Omental fat pad (tissue), 4 donors: ENCODE results near the gene ITGB6. TPM values are rescaled to one million over a fixed set of nuclear protein-coding genes. Genes with fewer than 3 reads are reported as not detected.

ENCODE experiments used
- ATAC-seq: fragments of 150-250 bp; one replicate; pipeline ENCODE4 v1.9.1; 2016; ENCODE audit warnings: mild to moderate bottlenecking, moderate library complexity; ENCODE audit not compliant: low FRiP score
- DNase-seq: peaks from one replicate; pipeline ENCODE4 v3.0.0-alpha.2; 2019; ENCODE audit warnings: low spot score
- CTCF ChIP-seq, 3 donors: fragments of 450-650 bp; IDR thresholded peaks; one replicate each; pipeline ENCODE4 v1.5.1; 2016 to 2017; ENCODE audit warnings: antibody characterized with exemption in 3 of 3, mild to moderate bottlenecking in 3 of 3, moderate library complexity in 2 of 3
- total RNA-seq, 4 donors: library from RNA; depleted of rRNA; stranded (reverse); fragments of >200 nt; gene quantifications; one replicate each; pipeline ENCODE4 v1.1.0, GENCODE V29; 2016

ITGB6 gene
- total RNA-seq, 4 donors from 2014 or later, result not detected

DNA sequence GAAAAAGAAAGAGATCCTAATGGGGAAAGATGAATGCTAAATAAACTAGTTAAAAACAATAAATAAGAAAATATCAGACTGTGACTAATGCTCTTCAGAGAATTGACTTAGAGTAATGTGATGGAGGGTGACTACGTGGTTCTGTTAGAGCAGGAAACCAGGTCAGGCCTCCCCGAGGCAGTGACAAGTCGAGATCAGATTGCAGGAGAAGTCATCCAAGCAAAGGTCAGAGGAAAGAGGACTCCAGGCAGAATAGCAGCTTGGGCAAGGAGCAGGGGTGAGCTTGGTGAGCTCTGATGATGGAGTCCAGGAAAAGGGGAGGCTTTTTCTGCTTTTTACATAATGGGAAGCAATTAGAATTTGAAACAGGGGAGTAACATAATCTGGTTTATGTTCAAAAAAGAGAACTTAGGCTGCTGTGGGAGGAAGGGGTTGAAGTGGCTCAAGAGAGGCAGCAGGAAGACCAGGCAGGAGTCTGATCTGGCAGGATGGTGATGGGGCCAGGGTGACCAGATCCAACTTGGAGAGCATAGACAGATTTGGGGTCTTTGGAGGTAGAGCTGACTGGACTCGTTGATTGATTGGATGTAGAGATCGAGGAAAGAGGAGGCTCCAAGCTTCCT is 27.3 kb upstream of the ITGB6 start:
- DNase-seq, result no peak
- peak; percentile 39 for ATAC-seq
- no peak for TF ChIP-seq CTCF (IDR thresholded peaks at IDR 0.05)

GRCh38 chr2:160226367-160226766 is 26.3 kb upstream of the ITGB6 start:
- DNase-seq (no peak), ATAC-seq (no peak)
- no peak for TF ChIP-seq CTCF (IDR thresholded peaks at IDR 0.05)

DNA sequence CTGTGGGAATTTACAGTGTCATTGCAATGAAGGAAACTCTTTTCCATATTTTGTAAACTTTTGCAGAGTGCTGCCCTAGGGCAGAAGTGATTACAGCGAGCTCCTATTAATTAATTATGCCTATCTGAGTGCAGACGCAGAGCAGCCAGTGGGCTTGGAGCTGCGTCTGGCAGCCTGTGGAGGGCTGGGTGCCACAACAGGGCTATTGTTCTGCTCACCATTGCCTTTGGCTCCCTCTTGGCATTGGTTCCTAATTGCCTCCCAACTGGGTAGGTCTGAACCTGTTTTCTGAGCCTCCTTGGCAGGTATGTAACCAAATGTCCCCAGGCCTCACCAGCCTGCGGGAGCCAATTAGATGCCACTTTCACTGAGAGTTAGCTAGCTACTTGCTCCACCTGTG is 25.6 kb upstream of the ITGB6 start:
- no peak for ATAC-seq
- DNase-seq, result no peak
- TF ChIP-seq CTCF (IDR thresholded peaks at IDR 0.05), result no peak

- no peak for TF ChIP-seq CTCF (IDR thresholded peaks at IDR 0.05)
- DNase-seq (no peak), ATAC-seq (no peak)
These were observed 24.4 kb upstream of the ITGB6 start for GRCh38 chr2:160224507-160224906.

DNA sequence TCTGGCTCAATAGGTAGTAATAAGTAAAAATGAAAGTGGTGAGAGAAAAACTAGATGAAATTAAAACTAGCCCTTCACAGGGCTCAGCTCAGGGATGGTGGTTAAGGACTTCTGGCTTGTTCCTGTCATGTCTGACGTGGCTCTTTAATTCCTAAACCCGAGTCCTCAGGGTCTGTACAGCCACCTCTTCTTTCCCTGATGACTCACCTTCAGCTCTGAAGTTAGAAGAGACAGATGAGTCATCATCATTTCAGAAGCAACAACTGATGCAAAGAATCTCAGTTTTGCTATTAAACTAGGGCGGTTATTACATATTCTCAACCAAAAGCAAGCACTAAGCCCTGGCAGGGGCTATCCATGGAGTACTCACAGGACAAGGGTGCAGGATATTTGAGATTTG is 24.0 kb upstream of the ITGB6 start:
- DNase-seq, result no peak
- peak; percentile 76 for ATAC-seq
- TF ChIP-seq CTCF (IDR thresholded peaks at IDR 0.05), result no peak

DNA sequence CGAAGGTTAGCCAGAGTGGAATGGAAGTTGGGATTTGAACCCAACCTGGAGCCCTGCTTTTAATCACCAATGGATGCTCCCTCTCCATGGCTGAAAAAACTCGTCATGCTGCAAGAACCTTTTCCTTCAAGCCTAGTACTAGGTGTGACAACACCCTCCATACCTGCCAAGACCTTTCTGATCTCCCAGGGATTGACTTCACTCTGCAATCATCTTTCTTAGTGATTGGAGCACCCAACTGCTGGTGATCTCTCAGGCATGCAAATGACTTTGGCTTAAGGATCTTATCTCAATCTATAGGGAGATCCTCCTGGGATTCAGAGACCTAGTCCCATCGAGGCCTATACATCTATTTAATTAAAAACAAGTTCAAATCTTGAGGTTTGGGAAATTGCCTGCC is 23.5 kb upstream of the ITGB6 start:
- ATAC-seq (no peak), DNase-seq (no peak)
- TF ChIP-seq CTCF (IDR thresholded peaks at IDR 0.05), result no peak

DNA sequence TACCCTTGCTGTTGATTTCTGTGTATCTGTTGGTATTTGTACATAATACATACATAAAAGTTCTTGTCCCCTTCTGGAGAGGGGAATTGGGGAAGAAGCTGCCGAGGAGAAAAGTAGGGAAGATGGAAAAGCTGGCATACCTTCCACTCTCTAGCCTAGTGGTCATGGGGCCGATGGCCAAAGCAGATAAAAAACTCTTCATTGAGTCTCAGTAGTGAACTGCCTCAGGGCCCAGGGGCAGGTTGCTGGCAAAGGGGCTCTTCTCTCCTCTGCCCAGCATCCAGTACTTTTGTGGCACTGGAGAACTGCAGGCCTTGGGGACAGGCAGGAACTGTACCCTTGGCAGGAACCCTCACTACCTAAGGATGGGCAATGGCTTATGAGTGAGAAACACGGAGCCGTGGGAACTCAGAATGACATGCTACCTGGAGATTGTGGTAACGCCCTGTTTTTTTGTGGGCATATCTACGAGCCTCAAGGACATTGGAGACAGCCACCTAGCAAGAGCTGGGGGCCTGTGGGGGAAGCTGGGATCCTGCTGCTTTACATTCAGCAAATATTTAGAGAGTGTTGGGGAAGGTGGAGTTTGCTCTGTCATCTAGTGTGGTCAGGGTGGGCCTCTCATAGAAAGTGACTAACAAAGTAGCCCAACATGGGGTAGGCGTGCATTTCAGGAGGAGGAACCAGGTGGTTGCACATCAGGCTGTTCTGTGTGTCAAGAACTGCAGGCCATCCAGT is 22.6 kb upstream of the ITGB6 start:
- no peak for TF ChIP-seq CTCF (IDR thresholded peaks at IDR 0.05)
- ATAC-seq, result no peak
- DNase-seq, result no peak
